Measurements from ENCODE around the gene COG4.
"Not testable (repeated sequence)": the region's sequence is repeated elsewhere in the genome, so short reads cannot be mapped to it uniquely, and the experiment has no call there.

COG4 gene

DNA sequence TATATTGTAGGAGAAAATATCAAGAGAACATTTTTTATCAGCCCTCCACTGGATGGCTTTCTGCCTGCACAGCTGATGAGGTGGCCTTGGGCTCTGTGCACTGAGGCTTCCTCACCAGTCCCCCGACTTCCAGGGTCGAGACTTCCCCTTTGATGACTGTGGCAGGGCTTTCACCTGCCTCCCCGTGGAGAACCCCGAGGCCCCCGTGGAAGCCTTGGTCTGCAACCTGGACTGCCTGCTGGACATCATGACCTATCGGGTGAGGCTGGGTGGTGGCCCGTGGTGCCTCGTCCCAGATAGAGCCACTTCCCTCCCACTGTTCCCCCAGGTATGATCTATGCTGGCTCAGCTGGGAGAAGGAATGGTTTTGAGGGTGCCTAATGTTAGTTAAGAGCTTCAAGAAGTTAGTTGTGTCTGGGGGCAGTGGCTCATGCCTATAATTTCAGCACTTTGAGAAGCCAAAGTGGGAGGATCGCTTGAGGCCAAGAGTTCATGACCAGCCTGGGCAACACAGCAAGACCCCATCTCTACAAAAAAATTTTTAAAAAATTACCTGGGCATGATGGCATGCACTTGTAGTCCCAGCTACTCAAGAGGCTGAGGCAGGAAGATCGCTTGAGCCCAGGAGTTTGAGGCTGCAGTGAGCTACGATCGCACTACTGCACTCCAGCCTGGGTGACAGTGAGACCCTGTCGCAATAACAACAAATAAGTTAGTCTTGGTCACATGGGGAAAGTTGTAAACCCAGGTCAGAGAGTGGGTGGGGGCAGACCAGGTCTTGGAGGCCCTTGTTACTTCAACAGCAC is 57.2 kb downstream of the COG4 start:
- Mint-ChIP-seq H3K4me3 (no peak overlapping the region), H3K36me3 (peaks cover 2% of the 10 kb centered on the region), H3K9me3 (ENCODE audit: low read depth) (no peaks in the 10 kb centered on the region), H3K4me1 (ENCODE audit: low read depth) (no peaks in the 10 kb centered on the region), H3K27ac (no peak overlapping the region), H3K27me3 (no peaks in the 10 kb centered on the region)

DNA sequence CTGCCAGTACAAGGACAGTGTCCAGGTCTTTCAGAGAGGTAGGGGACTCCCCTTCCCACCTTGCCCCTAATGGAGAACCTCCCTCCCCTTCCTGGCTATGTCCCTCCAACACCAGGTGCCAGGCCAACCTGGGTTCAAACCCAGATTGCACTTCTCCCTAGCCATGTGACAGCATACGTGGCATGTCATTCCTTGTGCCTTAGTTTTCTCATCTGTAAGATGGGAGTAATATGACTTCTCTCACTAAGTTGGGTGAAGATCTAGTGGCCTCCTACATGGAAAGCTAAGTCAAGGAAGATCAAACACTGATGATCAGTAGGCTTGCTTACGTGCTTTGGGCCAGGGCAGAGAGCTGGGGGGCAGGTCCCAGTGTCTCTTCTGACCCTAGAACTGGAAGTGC is 60.1 kb downstream of the COG4 start:
- no peak overlapping the region for H3K27ac Mint-ChIP-seq
- H3K36me3 Mint-ChIP-seq: peaks cover 2% of the 10 kb centered on the region
- H3K9me3 Mint-ChIP-seq (ENCODE audit: low read depth): no peaks in the 10 kb centered on the region
- H3K27me3 Mint-ChIP-seq: no peaks in the 10 kb centered on the region
- no peaks in the 10 kb centered on the region for H3K4me1 Mint-ChIP-seq (ENCODE audit: low read depth)
- H3K4me3 Mint-ChIP-seq: no peak overlapping the region

DNA sequence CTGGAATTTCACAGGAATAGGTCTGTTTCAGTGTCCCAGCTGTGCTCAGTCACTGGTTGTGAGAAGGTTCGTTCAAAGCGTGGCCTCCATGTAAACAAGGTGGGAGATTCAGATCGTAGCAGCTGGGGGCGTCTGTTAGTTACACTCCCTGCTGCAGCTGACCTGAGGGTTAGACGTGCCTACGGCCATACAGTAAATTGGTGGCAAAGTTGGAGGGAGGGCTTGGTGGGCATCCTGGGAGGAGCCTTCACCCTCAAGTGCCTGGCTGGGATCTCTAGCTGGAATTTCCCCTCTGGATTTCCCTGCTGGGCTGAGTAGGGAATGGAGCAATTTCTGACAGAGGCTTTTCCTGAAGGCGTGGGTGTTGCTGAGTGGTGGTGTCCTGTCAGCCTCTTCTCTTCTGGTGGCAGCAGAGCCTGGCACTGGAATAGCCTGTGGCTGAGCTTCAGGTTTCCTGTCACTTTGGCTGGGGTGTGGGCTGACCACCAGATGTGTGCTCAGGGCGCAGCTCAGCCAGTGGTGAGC is 62.6 kb downstream of the COG4 start:
- H3K27me3 Mint-ChIP-seq: no peaks in the 10 kb centered on the region
- no peak overlapping the region for H3K27ac Mint-ChIP-seq
- peaks cover 5% of the 10 kb centered on the region for H3K4me1 Mint-ChIP-seq (ENCODE audit: low read depth)
- no peak overlapping the region for H3K4me3 Mint-ChIP-seq
- H3K9me3 Mint-ChIP-seq (ENCODE audit: low read depth): no peaks in the 10 kb centered on the region
- H3K36me3 Mint-ChIP-seq: peaks cover 2% of the 10 kb centered on the region

DNA sequence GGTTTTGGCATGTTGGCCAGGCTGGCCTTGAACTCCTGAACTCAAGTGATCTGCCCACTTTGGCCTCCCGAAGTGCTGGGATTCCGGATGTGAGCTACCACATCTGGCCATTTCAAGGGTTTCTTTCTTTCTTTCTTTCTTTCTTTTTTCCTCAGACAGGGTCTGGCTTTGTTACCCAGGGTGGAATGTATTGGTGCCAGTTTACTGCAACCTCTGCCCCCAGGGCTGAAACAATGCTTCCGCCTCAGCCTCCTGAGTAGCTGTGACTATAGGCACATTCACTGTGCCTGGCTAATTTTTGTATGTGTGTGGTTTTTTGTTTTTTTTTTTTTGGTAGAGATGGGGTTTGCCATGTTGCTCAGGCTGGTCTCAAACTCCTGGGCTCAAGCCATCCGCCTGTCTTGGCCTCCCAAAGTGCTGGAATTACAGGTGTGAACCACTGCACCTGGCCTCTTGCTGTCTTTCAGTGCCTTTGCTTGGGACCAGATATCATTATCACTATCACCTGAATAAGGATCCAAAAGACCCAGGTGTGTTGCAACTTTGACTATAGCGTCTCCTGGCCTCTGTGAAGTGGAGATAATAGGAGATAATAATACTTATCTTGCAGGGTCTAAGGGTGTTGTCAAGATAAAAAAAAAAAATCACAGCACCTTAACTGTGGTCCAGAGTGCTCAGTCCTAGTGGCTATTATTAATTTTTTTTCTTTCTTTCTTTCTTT is 65.7 kb downstream of the COG4 start:
- H3K4me3 Mint-ChIP-seq: no peak overlapping the region
- peaks cover 18% of the 10 kb centered on the region for H3K4me1 Mint-ChIP-seq (ENCODE audit: low read depth)
- no peak overlapping the region for H3K27ac Mint-ChIP-seq
- no peaks in the 10 kb centered on the region for H3K27me3 Mint-ChIP-seq
- H3K36me3 Mint-ChIP-seq: peaks cover 2% of the 10 kb centered on the region
- H3K9me3 Mint-ChIP-seq (ENCODE audit: low read depth): no peaks in the 10 kb centered on the region

DNA sequence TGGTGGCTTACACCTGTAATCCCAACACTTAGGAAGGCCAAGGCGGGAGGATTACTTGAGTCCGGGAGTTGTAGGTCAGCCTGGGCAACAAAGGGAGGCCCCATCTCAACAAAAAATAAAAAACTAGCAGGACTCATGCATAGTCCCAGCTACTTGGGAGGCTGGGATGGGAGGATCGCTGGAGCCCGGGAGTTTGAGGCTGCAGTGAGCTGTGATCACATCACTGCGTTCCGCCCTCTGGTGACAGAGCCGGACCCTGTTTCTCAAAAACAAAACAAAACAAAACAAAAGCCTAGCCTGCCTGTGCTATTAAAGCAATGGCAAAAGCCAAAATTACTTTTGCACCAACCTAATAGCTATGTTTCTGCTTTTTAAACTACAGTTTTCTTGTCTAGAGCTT is 67.4 kb downstream of the COG4 start:
- no peaks in the 10 kb centered on the region for H3K9me3 Mint-ChIP-seq (ENCODE audit: low read depth)
- no peak overlapping the region for H3K27ac Mint-ChIP-seq
- H3K4me3 Mint-ChIP-seq: peak overlapping the region; percentile 94
- H3K4me1 Mint-ChIP-seq (ENCODE audit: low read depth): peaks cover 18% of the 10 kb centered on the region
- H3K27me3 Mint-ChIP-seq: no peaks in the 10 kb centered on the region
- H3K36me3 Mint-ChIP-seq: no peaks in the 10 kb centered on the region

GRCh38 chr16:70454222-70455034 is 68.9 kb downstream of the COG4 start, which contains the start of gene FCSK:
Gene FCSK, plus strand, starts transcription at chr16:70454595. Its CDS starts 8,596 bp downstream, at chr16:70463191.
- Mint-ChIP-seq H3K27ac (peak within 1 kb of the TSS; percentile 90), H3K27me3 (no peaks in the 10 kb centered on the region), H3K4me1 (ENCODE audit: low read depth) (peaks cover 24% of the 10 kb centered on the region), H3K4me3 (peak within 1 kb of the TSS; percentile 94), H3K36me3 (no peaks in the 10 kb centered on the region), H3K9me3 (ENCODE audit: low read depth) (no peaks in the 10 kb centered on the region)

DNA sequence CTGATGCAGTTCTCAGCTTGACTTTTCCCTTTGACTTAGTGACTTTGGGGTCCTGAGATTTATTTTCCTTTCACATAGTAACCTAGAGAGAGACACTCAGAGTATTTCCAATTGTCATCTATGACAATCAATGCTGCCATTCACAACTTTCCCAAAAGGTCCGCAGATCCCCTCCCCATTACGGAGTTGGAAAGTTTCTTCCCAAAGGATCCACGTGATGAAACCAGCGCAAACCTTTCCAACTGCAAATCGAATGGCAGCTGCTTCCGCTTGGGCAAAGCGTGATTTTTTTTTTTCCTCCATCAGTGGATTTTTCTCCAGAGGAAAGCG is 69.5 kb downstream of the COG4 start:
- H3K4me3 Mint-ChIP-seq: peak overlapping the region; percentile 94
- H3K4me1 Mint-ChIP-seq (ENCODE audit: low read depth): peaks cover 24% of the 10 kb centered on the region
- H3K36me3 Mint-ChIP-seq: no peaks in the 10 kb centered on the region
- H3K9me3 Mint-ChIP-seq (ENCODE audit: low read depth): no peaks in the 10 kb centered on the region
- no peaks in the 10 kb centered on the region for H3K27me3 Mint-ChIP-seq
- H3K27ac Mint-ChIP-seq: peak overlapping the region; percentile 90

DNA sequence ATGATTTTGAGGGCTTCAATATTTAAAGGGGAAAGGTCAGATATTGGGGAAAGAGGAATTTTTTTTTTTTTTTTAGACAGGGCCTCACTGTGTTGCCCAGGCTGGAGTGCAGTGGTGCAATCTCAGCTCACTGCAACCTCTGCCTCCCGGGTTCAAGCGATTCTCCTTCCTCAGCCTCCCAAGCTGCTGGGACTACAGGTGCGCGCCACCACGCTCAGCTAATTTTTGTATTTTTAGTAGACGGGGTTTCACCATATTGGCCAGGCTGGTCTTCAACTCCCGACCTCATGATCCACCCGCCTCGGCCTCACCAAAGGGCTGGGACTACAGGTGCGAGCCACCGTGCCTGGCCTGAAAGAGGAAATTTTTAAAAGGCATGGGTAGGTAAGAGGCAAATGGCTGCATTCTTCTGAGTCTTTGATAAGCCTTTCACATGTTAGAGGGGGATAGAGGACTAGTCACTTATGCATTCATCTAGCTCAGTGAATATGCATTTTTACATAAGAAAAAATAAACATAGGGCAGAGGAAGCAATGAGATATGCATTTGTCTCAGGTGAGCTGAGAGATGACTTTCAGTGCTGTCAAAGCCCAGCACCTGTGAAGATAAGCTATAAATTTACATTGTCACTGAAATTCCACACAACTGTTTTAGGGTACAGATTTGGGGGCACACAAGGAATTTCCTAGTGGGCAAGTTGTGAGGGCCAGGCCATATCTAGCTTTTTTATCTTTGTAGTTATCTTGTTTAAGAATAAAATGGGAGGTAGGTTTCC is 70.0 kb downstream of the COG4 start:
- no peaks in the 10 kb centered on the region for H3K27me3 Mint-ChIP-seq

DNA sequence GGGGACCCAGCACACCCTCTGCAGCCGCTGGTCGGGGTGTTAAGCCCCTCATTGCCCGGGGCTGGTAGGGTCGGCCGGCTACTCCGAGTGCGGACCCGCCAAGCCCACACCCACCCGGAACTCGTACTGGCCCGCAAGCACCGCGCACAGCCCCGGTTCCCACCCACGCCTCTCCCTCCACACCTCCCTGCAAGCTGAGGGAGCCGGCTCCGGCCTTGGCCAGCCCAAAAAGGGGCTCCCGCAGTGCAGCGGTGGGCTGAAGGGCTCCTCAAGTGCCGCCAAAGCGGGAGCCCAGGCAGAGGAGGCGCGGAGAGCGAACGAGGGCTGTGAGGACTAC is 72.4 kb downstream of the COG4 start:
- peaks cover 19% of the 10 kb centered on the region for H3K4me1 Mint-ChIP-seq (ENCODE audit: low read depth)
- H3K36me3 Mint-ChIP-seq; H3K4me3 Mint-ChIP-seq; H3K27me3 Mint-ChIP-seq; H3K9me3 Mint-ChIP-seq (ENCODE audit: low read depth); H3K27ac Mint-ChIP-seq: not testable (repeated sequence)

More for the DNA sequence above, 70.0 kb downstream of the COG4 start:
- Mint-ChIP-seq H3K4me1 (ENCODE audit: low read depth) (peaks cover 24% of the 10 kb centered on the region), H3K4me3 (peak overlapping the region; percentile 94), H3K9me3 (ENCODE audit: low read depth) (no peaks in the 10 kb centered on the region), H3K27ac (peak overlapping the region; percentile 90), H3K36me3 (no peaks in the 10 kb centered on the region)

GRCh38 chr16:70450142-70451003 is 73.0 kb downstream of the COG4 start:
- Mint-ChIP-seq H3K4me1 (ENCODE audit: low read depth) (peaks cover 17% of the 10 kb centered on the region), H3K27ac (peak overlapping the region; percentile 34)
- H3K9me3 Mint-ChIP-seq (ENCODE audit: low read depth); H3K27me3 Mint-ChIP-seq; H3K4me3 Mint-ChIP-seq; H3K36me3 Mint-ChIP-seq: not testable (repeated sequence)

- H3K9me3 Mint-ChIP-seq (ENCODE audit: low read depth): no peaks in the 10 kb centered on the region
- H3K4me1 Mint-ChIP-seq (ENCODE audit: low read depth): peaks cover 8% of the 10 kb centered on the region
- no peaks in the 10 kb centered on the region for H3K36me3 Mint-ChIP-seq
- H3K27me3 Mint-ChIP-seq: no peaks in the 10 kb centered on the region
- H3K4me3 Mint-ChIP-seq: no peak overlapping the region
- no peak overlapping the region for H3K27ac Mint-ChIP-seq
Observed at GRCh38 chr16:70448075-70448474, 75.3 kb downstream of the COG4 start.

GRCh38 chr16:70444249-70445063 is 78.9 kb downstream of the COG4 start:
- Mint-ChIP-seq H3K27me3 (no peaks in the 10 kb centered on the region), H3K4me1 (ENCODE audit: low read depth) (no peaks in the 10 kb centered on the region), H3K36me3 (no peaks in the 10 kb centered on the region), H3K9me3 (ENCODE audit: low read depth) (no peaks in the 10 kb centered on the region), H3K4me3 (no peak overlapping the region), H3K27ac (no peak overlapping the region)

GRCh38 chr16:70442344-70442743 is 81.0 kb downstream of the COG4 start:
- no peak overlapping the region for H3K27ac Mint-ChIP-seq
- H3K27me3 Mint-ChIP-seq: no peaks in the 10 kb centered on the region
- H3K9me3 Mint-ChIP-seq (ENCODE audit: low read depth): no peaks in the 10 kb centered on the region

More at GRCh38 chr16:70442344-70442743, 81.0 kb downstream of the COG4 start:
- Mint-ChIP-seq H3K4me1 (ENCODE audit: low read depth) (peaks cover 11% of the 10 kb centered on the region), H3K36me3 (no peaks in the 10 kb centered on the region), H3K4me3 (no peak overlapping the region)
